GM23338 (cell line): ENCODE data around the gene SLC10A6. TPM values are rescaled to one million over a fixed set of nuclear protein-coding genes. Genes with fewer than 3 reads are reported as not detected.

ENCODE experiments used
- ATAC-seq: fragments of 200-7000 bp; cut with Tn5 transposase; 3 replicates; pipeline ENCODE4 v1.9.1; 2020
- DNase-seq: peaks from one replicate; pipeline ENCODE4 v3.0.0-alpha.2; 2015; ENCODE audit warnings: low spot score
- H2AFZ ChIP-seq: fragments of 200-600 bp; sonication (generic); 2 replicates; pipeline ENCODE4 v1.8.0; 2016; ENCODE audit warnings: antibody characterized with exemption, mild to moderate bottlenecking, moderate library complexity
- H3F3A ChIP-seq: fragments of 200-600 bp; sonication (generic); replicated peaks from 2 replicates; pipeline ENCODE4 v1.8.0; 2017; ENCODE audit warnings: antibody characterized with exemption, mixed run types, low read depth
- H3K27ac ChIP-seq: fragments of 200-600 bp; sonication (generic); 2 replicates; pipeline ENCODE4 v1.6.1; 2016; ENCODE audit warnings: low read depth
- H3K27me3 ChIP-seq: fragments of 200-600 bp; sonication (generic); 2 replicates; pipeline ENCODE4 v1.8.0; 2016; ENCODE audit warnings: mild to moderate bottlenecking, mixed run types, moderate library complexity; ENCODE audit not compliant: insufficient read depth
- H3K36me3 ChIP-seq: fragments of 200-600 bp; sonication (generic); 2 replicates; pipeline ENCODE4 v1.8.0; 2016; ENCODE audit warnings: mild to moderate bottlenecking; ENCODE audit not compliant: insufficient read depth
- H3K4me1 ChIP-seq: fragments of 200-600 bp; sonication (generic); 2 replicates; pipeline ENCODE4 v1.8.0; 2016; ENCODE audit warnings: mild to moderate bottlenecking, moderate library complexity; ENCODE audit not compliant: insufficient read depth
- H3K4me2 ChIP-seq: fragments of 200-600 bp; sonication (generic); 2 replicates; pipeline ENCODE4 v1.7.1; 2017; ENCODE audit warnings: mixed run types
- H3K4me3 ChIP-seq: fragments of 200-600 bp; sonication (generic); 2 replicates; pipeline ENCODE4 v1.6.1; 2016; ENCODE audit warnings: mixed run types
- H3K79me2 ChIP-seq: fragments of 200-600 bp; sonication (generic); replicated peaks from 2 replicates; pipeline ENCODE4 v1.8.0; 2017; ENCODE audit warnings: mild to moderate bottlenecking; ENCODE audit not compliant: insufficient read depth
- H3K9me2 ChIP-seq: fragments of 200-600 bp; sonication (generic); 2 replicates; pipeline ENCODE4 v1.8.0; 2017; ENCODE audit not compliant: insufficient read depth
- H4K20me1 ChIP-seq: fragments of 200-600 bp; sonication (generic); replicated peaks from 2 replicates; pipeline ENCODE4 v1.8.0; 2017; ENCODE audit warnings: mild to moderate bottlenecking; ENCODE audit not compliant: insufficient read depth
- H3K27ac Mint-ChIP-seq: 2 replicates; pipeline ENCODE4 v1.8.0; 2020; ENCODE audit warnings: inconsistent platforms, mild to moderate bottlenecking, moderate library complexity, mixed read lengths
- H3K27me3 Mint-ChIP-seq: 3 replicates; pipeline ENCODE4 v1.8.0; 2022; ENCODE audit warnings: low read depth, mild to moderate bottlenecking, moderate library complexity, mixed read lengths, inconsistent platforms; ENCODE audit not compliant: insufficient read depth, poor library complexity
- H3K36me3 Mint-ChIP-seq: 3 replicates; pipeline ENCODE4 v1.8.0; 2021; ENCODE audit warnings: low read depth, mild to moderate bottlenecking, inconsistent platforms, moderate library complexity, mixed read lengths
- H3K4me1 Mint-ChIP-seq: 3 replicates; pipeline ENCODE4 v1.8.0; 2020; ENCODE audit warnings: mild to moderate bottlenecking, inconsistent platforms, mixed read lengths
- H3K4me3 Mint-ChIP-seq: 3 replicates; pipeline ENCODE4 v1.8.0; 2021; ENCODE audit warnings: moderate library complexity, mild to moderate bottlenecking, inconsistent platforms, mixed read lengths
- H3K9me3 Mint-ChIP-seq: 3 replicates; pipeline ENCODE4 v1.8.0; 2020; ENCODE audit warnings: moderate library complexity, mild to moderate bottlenecking, inconsistent platforms, mixed read lengths
- CREB1 ChIP-seq: fragments of 250-450 bp; sonication (Bioruptor Pico); IDR thresholded peaks from 2 replicates; pipeline ENCODE4 v1.5.0; 2020; ENCODE audit warnings: low read depth, mild to moderate bottlenecking, moderate library complexity
- CTCF ChIP-seq, 2 experiments: fragments of 200-600 bp in 1 of 2; sonication (generic) in 1 of 2; conservative IDR thresholded peaks; 2 replicates each; pipeline versions ENCODE4 v1.5.1 to v1.6.1; 2016 to 2017; ENCODE audit warnings: antibody characterized with exemption in 2 of 2, low read depth in 2 of 2, mild to moderate bottlenecking in 2 of 2, moderate library complexity in 1 of 2
- ETS1 ChIP-seq: IDR thresholded peaks from 2 replicates; pipeline ENCODE4 v1.6.1; 2016; ENCODE audit warnings: antibody characterized with exemption
- EZH2 ChIP-seq: fragments of 200-600 bp; sonication (generic); IDR thresholded peaks from one replicate; pipeline ENCODE4 v1.8.0; 2017; ENCODE audit warnings: antibody characterized with exemption, mild to moderate bottlenecking, low read depth; ENCODE audit not compliant: unreplicated experiment
- EZH2phosphoT487 ChIP-seq: fragments of 200-600 bp; sonication (generic); IDR thresholded peaks from one replicate; pipeline ENCODE4 v1.8.1; 2018; ENCODE audit warnings: antibody characterized with exemption; ENCODE audit not compliant: unreplicated experiment
- JUNB ChIP-seq: IDR thresholded peaks from one replicate; pipeline ENCODE4 v1.6.1; 2016; ENCODE audit warnings: antibody characterized with exemption; ENCODE audit not compliant: unreplicated experiment
- NANOG ChIP-seq: IDR thresholded peaks from 2 replicates; pipeline ENCODE4 v1.6.1; 2016; ENCODE audit warnings: antibody characterized with exemption, borderline replicate concordance
- POLR2AphosphoS5 ChIP-seq: IDR thresholded peaks from 2 replicates; pipeline ENCODE4 v1.6.1; 2016; ENCODE audit warnings: antibody characterized with exemption, low read depth
- REST ChIP-seq: IDR thresholded peaks from one replicate; pipeline ENCODE4 v1.6.1; 2018; ENCODE audit warnings: antibody characterized with exemption; ENCODE audit not compliant: unreplicated experiment
- STAT1 ChIP-seq: IDR thresholded peaks from one replicate; pipeline ENCODE4 v1.6.1; 2016; ENCODE audit warnings: antibody characterized with exemption; ENCODE audit not compliant: unreplicated experiment
- ZNF114 ChIP-seq: fragments of 250-450 bp; sonication (Bioruptor Pico); IDR thresholded peaks from 2 replicates; pipeline ENCODE4 v1.5.0; 2020; ENCODE audit warnings: mild to moderate bottlenecking, moderate library complexity
- ZNF331 ChIP-seq: fragments of 250-450 bp; sonication (Bioruptor Pico); IDR thresholded peaks from 2 replicates; pipeline ENCODE4 v1.5.0; 2020; ENCODE audit warnings: low read depth, mild to moderate bottlenecking, moderate library complexity
- ZNF462 ChIP-seq: fragments of 250-450 bp; sonication (Bioruptor Pico); IDR thresholded peaks from 2 replicates; pipeline ENCODE4 v1.5.0; 2020; ENCODE audit warnings: mild to moderate bottlenecking, moderate library complexity
- polyA plus RNA-seq: library from polyadenylated mRNA; unstranded; fragments of >200 nt; fragmentation: Nextera tagmentation; extraction: Ambion mirVana; gene quantifications from 2 replicates; pipeline ENCODE4 v1.2.1, GENCODE V29; 2016
- total RNA-seq: library from RNA; depleted of rRNA; stranded (reverse); fragments of >200 nt; shearing (Covaris generic); gene quantifications from 2 replicates; pipeline ENCODE4 v1.2.3, GENCODE V29; 2014

The SLC10A6 gene
- total and polyA plus RNA-seq, 2 experiments from 2014 or later, result not detected

- H3K4me1 ChIP-seq, result no peaks in the 10 kb centered on the region
- no peak overlapping the region for H3K27ac ChIP-seq
- DNase-seq, result no peak
- Mint-ChIP-seq H3K4me3 (no peak overlapping the region), H3K4me1 (no peaks in the 10 kb centered on the region), H3K9me3 (no peaks in the 10 kb centered on the region), H3K36me3 (no peaks in the 10 kb centered on the region), H3K27ac (no peak overlapping the region), H3K27me3 (no peaks in the 10 kb centered on the region)
- H3K4me3 ChIP-seq, result no peak overlapping the region
- no peak for ATAC-seq
- H3K36me3 ChIP-seq, result no peaks in the 10 kb centered on the region
- H3K4me2 ChIP-seq, result no peak overlapping the region
- H4K20me1 ChIP-seq, result no peaks in the 10 kb centered on the region
- H3K27me3 ChIP-seq, result no peaks in the 10 kb centered on the region
- 0 out of 2 replicates have a peak, but pooled peaks cover 4% of the 10 kb centered on the region for H3K9me2 ChIP-seq
- H3K79me2 ChIP-seq, result no peaks in the 10 kb centered on the region
- no peaks in the 10 kb centered on the region for H3F3A ChIP-seq
- H2AFZ ChIP-seq, result no peak overlapping the region
- TF ChIP-seq JUNB, result no peak
- no peak for TF ChIP-seq ZNF331 (CRISPR knock-in tag)
- TF ChIP-seq CREB1, result no peak
- TF ChIP-seq EZH2phosphoT487, result no peak
- no peak for TF ChIP-seq REST
- no peak for TF ChIP-seq STAT1
- TF ChIP-seq NANOG, result no peak
- no peak for TF ChIP-seq ZNF462 (CRISPR knock-in tag)
- TF ChIP-seq EZH2, result no peak
- no peak for TF ChIP-seq ETS1
- no peak for TF ChIP-seq POLR2AphosphoS5
- no peak for TF ChIP-seq CTCF (conservative IDR thresholded peaks at IDR 0.05; ENCODE audit: low read depth in 2 of 2)
- TF ChIP-seq ZNF114 (CRISPR knock-in tag), result no peak
These were observed 23.7 kb downstream of the SLC10A6 start for GRCh38 chr4:86825511-86825910.
